ENCODE results near the gene TGFBR2. TPM values are rescaled to one million over a fixed set of nuclear protein-coding genes. Genes with fewer than 3 reads are reported as not detected.
A peak's percentile ranks its signal among the peaks of the same experiment; 100 is the strongest.

The TGFBR2 gene
- total RNA-seq, 1 donor = 393 TPM

- no peak for DNase-seq (ENCODE audit: low read depth)
- TF ChIP-seq CTCF (IDR thresholded peaks at IDR 0.05; ENCODE audit: insufficient read depth, low read length) = no peak
- H3K4me3 ChIP-seq (ENCODE audit: low read depth, low read length) = no peak overlapping the region
Measured at GRCh38 chr3:30655187-30655812, 48.9 kb downstream of the TGFBR2 start.

GRCh38 chr3:30656624-30657141, 50.3 kb downstream of the TGFBR2 start:
- no peak for TF ChIP-seq CTCF (IDR thresholded peaks at IDR 0.05; ENCODE audit: insufficient read depth, low read length)
- no peak overlapping the region for H3K4me3 ChIP-seq (ENCODE audit: low read depth, low read length)

GRCh38 chr3:30657914-30658313, 51.5 kb downstream of the TGFBR2 start:
- no peak overlapping the region for H3K4me3 ChIP-seq (ENCODE audit: low read depth, low read length)
- TF ChIP-seq CTCF (IDR thresholded peaks at IDR 0.05; ENCODE audit: insufficient read depth, low read length) = no peak
- peak; percentile 47 for DNase-seq (ENCODE audit: low read depth)

More at GRCh38 chr3:30656624-30657141, 50.3 kb downstream of the TGFBR2 start:
- DNase-seq (ENCODE audit: low read depth) = no peak

- peak overlapping the region; percentile 38 for H3K4me3 ChIP-seq (ENCODE audit: low read depth, low read length)
- DNase-seq (ENCODE audit: low read depth) = peak; percentile 80
- TF ChIP-seq CTCF (IDR thresholded peaks at IDR 0.05; ENCODE audit: insufficient read depth, low read length) = no peak
Measured at GRCh38 chr3:30658328-30659052, 52.1 kb downstream of the TGFBR2 start.

- peak; percentile 95 for DNase-seq (ENCODE audit: low read depth)
- no peak overlapping the region for H3K4me3 ChIP-seq (ENCODE audit: low read depth, low read length)
- no peak for TF ChIP-seq CTCF (IDR thresholded peaks at IDR 0.05; ENCODE audit: insufficient read depth, low read length)
Measured at GRCh38 chr3:30659270-30660130, 53.1 kb downstream of the TGFBR2 start.

GRCh38 chr3:30660136-30660535, 53.7 kb downstream of the TGFBR2 start:
- no peak overlapping the region for H3K4me3 ChIP-seq (ENCODE audit: low read depth, low read length)
- no peak for TF ChIP-seq CTCF (IDR thresholded peaks at IDR 0.05; ENCODE audit: insufficient read depth, low read length)
- DNase-seq (ENCODE audit: low read depth) = no peak

All from fibroblast of the aortic adventitia (primary cell).